Smooth muscle cell (in vitro differentiated cells): ENCODE results near the gene LZIC. TPM values are rescaled to one million over a fixed set of nuclear protein-coding genes. Genes with fewer than 3 reads are reported as not detected.

ENCODE experiments used
- DNase-seq: peaks from one replicate; lab custom pipeline; 2025; ENCODE audit not compliant: unreplicated experiment; lab: John Stamatoyannopoulos, UW
- H2AFZ ChIP-seq: fragments of 200-600 bp; sonication (generic); 2 replicates; pipeline ENCODE4 v1.6.0; 2016; ENCODE audit warnings: antibody characterized with exemption, low read depth, mild to moderate bottlenecking
- H3F3A ChIP-seq: fragments of 200-600 bp; sonication (generic); 2 replicates; pipeline ENCODE4 v1.6.0; 2017; ENCODE audit warnings: antibody characterized with exemption, low read depth
- H3K27ac ChIP-seq: fragments of 200-600 bp; sonication (generic); 2 replicates; pipeline ENCODE4 v1.5.1; 2016; ENCODE audit warnings: low read depth, mild to moderate bottlenecking
- H3K27me3 ChIP-seq: fragments of 200-600 bp; sonication (generic); 2 replicates; pipeline ENCODE4 v1.6.1; 2016; ENCODE audit warnings: low read depth, mild to moderate bottlenecking
- H3K36me3 ChIP-seq: fragments of 200-600 bp; sonication (generic); 2 replicates; pipeline ENCODE4 v1.5.1; 2016; ENCODE audit warnings: low read depth
- H3K4me1 ChIP-seq: fragments of 200-600 bp; sonication (generic); 2 replicates; pipeline ENCODE4 v1.5.1; 2016; ENCODE audit warnings: low read depth
- H3K4me2 ChIP-seq: fragments of 200-600 bp; sonication (generic); 2 replicates; pipeline ENCODE4 v1.6.0; 2016; ENCODE audit warnings: mild to moderate bottlenecking
- H3K4me3 ChIP-seq: fragments of 200-600 bp; sonication (generic); 2 replicates; pipeline ENCODE4 v1.5.1; 2016; ENCODE audit warnings: mild to moderate bottlenecking
- H3K79me2 ChIP-seq: fragments of 200-600 bp; sonication (generic); 2 replicates; pipeline ENCODE4 v1.6.0; 2016; ENCODE audit warnings: low read depth, mild to moderate bottlenecking
- H3K9ac ChIP-seq: fragments of 200-600 bp; sonication (generic); 2 replicates; pipeline ENCODE4 v1.6.0; 2016; ENCODE audit warnings: low read depth
- H3K9me3 ChIP-seq: fragments of 200-600 bp; sonication (generic); replicated peaks from 2 replicates; pipeline ENCODE4 v1.5.1; 2016; ENCODE audit warnings: low read depth
- H4K20me1 ChIP-seq: fragments of 200-600 bp; sonication (generic); 2 replicates; pipeline ENCODE4 v1.6.0; 2016; ENCODE audit warnings: low read depth
- CTCF ChIP-seq: fragments of 200-600 bp; sonication (generic); IDR thresholded peaks from 2 replicates; pipeline ENCODE4 v1.5.1; 2017; ENCODE audit warnings: borderline replicate concordance, mild to moderate bottlenecking, antibody characterized with exemption; ENCODE audit not compliant: insufficient read depth, poor library complexity, severe bottlenecking
- WGBS: methylation state at CpG from one replicate; pipeline ENCODE4 v1.1.7; 2016; ENCODE audit warnings: low lambda C conversion rate; 5-methylcytosine and 5-hydroxymethylcytosine counted together
- polyA plus RNA-seq: library from polyadenylated mRNA; unstranded; fragments of >200 nt; fragmentation: Nextera tagmentation; extraction: Ambion mirVana; gene quantifications from 2 replicates; pipeline ENCODE4 v1.2.1, GENCODE V29; 2016
- total RNA-seq: library from RNA; depleted of rRNA; stranded (reverse); fragments of >200 nt; gene quantifications from 2 replicates; pipeline ENCODE4 v1.2.3, GENCODE V29; 2014

Gene LZIC
- total and polyA plus RNA-seq, 2 experiments from 2014 or later, result 21.9 to 42.3 TPM

- Histone ChIP-seq H3F3A (peaks cover 6% of the 10 kb centered on the region), H3K4me1 (no peaks in the 10 kb centered on the region), H3K4me3 (no peak overlapping the region), H3K9me3 (no peaks in the 10 kb centered on the region), H3K79me2 (peaks cover 34% of the 10 kb centered on the region), H3K9ac (no peak overlapping the region), H4K20me1 (peaks cover 16% of the 10 kb centered on the region), H3K27ac (no peak overlapping the region), H3K27me3 (no peaks in the 10 kb centered on the region), H3K36me3 (no peaks in the 10 kb centered on the region), H2AFZ (no peak overlapping the region), H3K4me2 (no peak overlapping the region)
- no peak for TF ChIP-seq CTCF
- 88% methylated on average over 9 of the region's 9 CpGs for WGBS
- DNase-seq, result no peak
Observed at GRCh38 chr1:9901148-9902059, 41.8 kb downstream of the LZIC start.

- no peak overlapping the region for H3K4me2 ChIP-seq
- no peak overlapping the region for H3K4me3 ChIP-seq
- DNase-seq, result no peak
- WGBS, result 78% methylated on average over 18 of the region's 18 CpGs
- H3K79me2 ChIP-seq, result peaks cover 28% of the 10 kb centered on the region
- TF ChIP-seq CTCF, result no peak
- H3K36me3 ChIP-seq, result no peaks in the 10 kb centered on the region
- H3K27ac ChIP-seq, result no peak overlapping the region
- H3K4me1 ChIP-seq, result no peaks in the 10 kb centered on the region
- peaks cover 13% of the 10 kb centered on the region for H4K20me1 ChIP-seq
- peaks cover 6% of the 10 kb centered on the region for H3F3A ChIP-seq
- H3K9me3 ChIP-seq, result no peaks in the 10 kb centered on the region
- no peak overlapping the region for H2AFZ ChIP-seq
- no peak overlapping the region for H3K9ac ChIP-seq
- no peaks in the 10 kb centered on the region for H3K27me3 ChIP-seq
Observed at GRCh38 chr1:9900142-9901043, 42.8 kb downstream of the LZIC start.

GRCh38 chr1:9894115-9894514 is 49.1 kb downstream of the LZIC start:
- H3K27me3 ChIP-seq, result no peaks in the 10 kb centered on the region
- H3K4me2 ChIP-seq, result peak overlapping the region; percentile 52
- peaks cover 16% of the 10 kb centered on the region for H3F3A ChIP-seq
- peaks cover 37% of the 10 kb centered on the region for H3K4me1 ChIP-seq
- no peaks in the 10 kb centered on the region for H4K20me1 ChIP-seq
- peaks cover 8% of the 10 kb centered on the region for H3K79me2 ChIP-seq
- H3K9me3 ChIP-seq, result no peaks in the 10 kb centered on the region
- H3K9ac ChIP-seq, result peak overlapping the region; percentile 14
- no peak for TF ChIP-seq CTCF
- no peak for DNase-seq
- 78% methylated on average over 3 of the region's 3 CpGs for WGBS
- peak overlapping the region; percentile 92 for H3K27ac ChIP-seq
- no peak overlapping the region for H3K4me3 ChIP-seq
- no peak overlapping the region for H2AFZ ChIP-seq
- H3K36me3 ChIP-seq, result no peaks in the 10 kb centered on the region
